ENCODE data around the gene EEF1A2.

The EEF1A2 gene

GRCh38 chr20:63467294-63468083 lies 31.4 kb downstream of the EEF1A2 start:
- DNase-seq (ENCODE audit: low spot score): no peak

GRCh38 chr20:63466861-63467260 lies 32.0 kb downstream of the EEF1A2 start:
- DNase-seq (ENCODE audit: low spot score): no peak

GRCh38 chr20:63466250-63466825 lies 32.5 kb downstream of the EEF1A2 start:
- no peak for DNase-seq (ENCODE audit: low spot score)

- no peak for DNase-seq (ENCODE audit: low spot score)
These were observed 33.3 kb downstream of the EEF1A2 start for GRCh38 chr20:63465380-63466249.

- DNase-seq (ENCODE audit: low spot score): no peak
These were observed 34.6 kb downstream of the EEF1A2 start for GRCh38 chr20:63464289-63464635.

GRCh38 chr20:63463400-63464288 lies 35.2 kb downstream of the EEF1A2 start:
- DNase-seq (ENCODE audit: low spot score): no peak

GRCh38 chr20:63462244-63462643 lies 36.6 kb downstream of the EEF1A2 start:
- DNase-seq (ENCODE audit: low spot score): no peak

GRCh38 chr20:63461104-63461763 lies 37.6 kb downstream of the EEF1A2 start:
- no peak for DNase-seq (ENCODE audit: low spot score)

- DNase-seq (ENCODE audit: low spot score): no peak
These were observed 39.9 kb downstream of the EEF1A2 start for GRCh38 chr20:63459070-63459380.

GRCh38 chr20:63458170-63459069 lies 40.5 kb downstream of the EEF1A2 start:
- no peak for DNase-seq (ENCODE audit: low spot score)

- no peak for DNase-seq (ENCODE audit: low spot score)
These were observed 41.1 kb downstream of the EEF1A2 start for GRCh38 chr20:63457737-63458136.

GRCh38 chr20:63456429-63457284 lies 42.2 kb downstream of the EEF1A2 start:
- no peak for DNase-seq (ENCODE audit: low spot score)

GRCh38 chr20:63455568-63455859 lies 43.4 kb downstream of the EEF1A2 start:
- no peak for DNase-seq (ENCODE audit: low spot score)

- DNase-seq (ENCODE audit: low spot score): no peak
These were observed 43.9 kb downstream of the EEF1A2 start for GRCh38 chr20:63454731-63455567.

- DNase-seq (ENCODE audit: low spot score): no peak
These were observed 45.9 kb downstream of the EEF1A2 start for GRCh38 chr20:63452821-63453523.

GRCh38 chr20:63452341-63452740 lies 46.5 kb downstream of the EEF1A2 start:
- DNase-seq (ENCODE audit: low spot score): no peak

GRCh38 chr20:63451821-63452220 lies 47.1 kb downstream of the EEF1A2 start:
- DNase-seq (ENCODE audit: low spot score): no peak

All from CD4-positive, alpha-beta T cell treated with Interleukin-2 at 100 ng/mL for 4 hours (primary cell).